Epithelial cell of prostate (primary cell): ENCODE measurements around the gene PCDHA3.
"Not testable (repeated sequence)": the region's sequence is repeated elsewhere in the genome, so short reads cannot be mapped to it uniquely, and the experiment has no call there.

Experiments used
- DNase-seq: peaks from one replicate; pipeline ENCODE4 v3.0.0-alpha.2; 2011; ENCODE audit warnings: low read depth, low spot score
- H3K27ac ChIP-seq: fragments of 450-650 bp; 2 replicates; pipeline ENCODE4 v1.5.1; 2017; ENCODE audit warnings: mild to moderate bottlenecking

Gene PCDHA3

DNA sequence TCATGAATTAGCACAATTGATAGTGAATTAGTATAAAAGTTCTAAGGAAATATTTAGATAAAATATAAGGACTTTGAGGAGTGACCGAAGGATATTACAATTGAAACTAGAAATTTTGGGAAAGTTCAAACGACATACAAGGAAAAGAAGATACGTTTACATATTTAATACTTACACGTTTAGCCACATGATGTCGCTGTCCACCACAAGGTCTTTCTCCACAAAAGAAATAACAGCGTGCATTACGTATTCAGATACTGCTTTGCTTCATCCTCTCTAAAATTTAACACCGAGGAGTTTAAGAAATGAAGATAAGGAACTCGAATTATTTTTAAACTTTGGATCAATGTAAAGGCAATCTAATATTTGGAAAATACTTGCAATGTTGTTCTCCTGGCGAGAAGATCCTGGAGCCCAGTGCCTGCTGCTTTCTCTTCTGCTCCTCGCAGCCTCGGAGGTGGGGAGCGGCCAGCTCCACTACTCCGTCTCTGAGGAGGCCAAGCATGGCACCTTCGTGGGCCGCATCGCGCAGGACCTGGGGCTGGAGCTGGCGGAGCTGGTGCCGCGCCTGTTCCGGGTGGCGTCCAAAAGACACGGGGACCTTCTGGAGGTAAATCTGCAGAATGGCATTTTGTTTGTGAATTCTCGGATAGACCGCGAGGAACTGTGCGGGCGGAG is at the start of gene PCDHA3:
Gene PCDHA3 (plus strand): TSS at position 242 of the 678 bp plus-strand sequence.
- no peak for DNase-seq
- H3K27ac ChIP-seq: no peak within 1 kb of the TSS

DNA sequence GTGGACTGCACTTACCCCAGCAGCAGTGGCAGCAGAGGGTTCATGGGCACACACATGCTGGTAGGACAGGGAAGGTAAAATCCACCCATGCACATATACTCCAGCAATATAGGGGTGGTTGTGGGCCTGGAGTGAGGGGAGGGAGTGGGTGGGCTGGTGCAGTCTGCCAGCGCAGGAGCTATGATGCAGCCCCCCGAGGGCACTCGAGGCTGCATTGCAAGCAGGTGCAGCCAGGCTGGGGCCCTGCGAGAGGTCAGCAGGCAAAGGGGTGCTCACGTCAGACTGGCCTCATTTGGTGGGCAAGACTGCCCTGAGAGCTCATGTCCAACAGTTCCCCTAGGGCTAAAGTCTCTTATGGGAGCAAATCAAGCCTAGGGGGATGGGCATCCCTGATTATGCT is 47.3 kb upstream of the PCDHA3 start:
- H3K27ac ChIP-seq: no peak overlapping the region
- DNase-seq: no peak

DNA sequence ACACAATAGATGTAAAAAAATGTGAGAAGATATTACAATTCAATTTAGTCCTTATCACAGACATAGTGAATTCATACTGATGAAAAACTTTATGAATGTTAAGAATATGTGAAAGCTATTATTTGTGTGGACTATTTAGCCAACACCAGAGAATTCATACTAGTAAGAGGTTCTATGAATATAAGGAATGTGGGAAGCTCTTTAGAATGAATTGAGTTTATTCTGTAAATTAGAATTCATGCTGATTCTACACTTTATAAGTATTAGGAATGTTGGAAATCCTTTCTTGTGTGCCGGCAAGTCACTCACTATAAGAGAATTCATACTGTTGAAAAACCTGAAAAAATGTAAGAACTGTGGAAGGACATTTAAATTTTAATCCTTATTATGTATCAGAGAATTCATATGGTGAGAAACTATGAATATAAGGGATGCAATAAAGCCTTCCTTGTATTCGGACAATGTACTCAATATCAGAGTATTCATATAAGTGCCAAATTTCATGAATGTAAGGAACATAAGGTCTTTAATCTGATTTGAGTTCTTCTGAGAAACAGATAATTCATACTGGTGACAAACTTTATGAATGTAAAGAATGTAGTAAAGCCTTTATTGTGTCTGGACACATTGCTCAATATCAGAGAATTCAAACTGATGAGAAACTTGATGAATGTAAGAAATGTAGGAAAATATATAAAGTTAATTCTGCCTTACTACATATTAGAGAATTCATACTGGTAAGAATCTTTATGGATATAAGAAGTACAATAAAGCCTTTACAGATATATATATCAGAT is 36.5 kb upstream of the PCDHA3 start:
- H3K27ac ChIP-seq: no peak overlapping the region
- DNase-seq: no peak

DNA sequence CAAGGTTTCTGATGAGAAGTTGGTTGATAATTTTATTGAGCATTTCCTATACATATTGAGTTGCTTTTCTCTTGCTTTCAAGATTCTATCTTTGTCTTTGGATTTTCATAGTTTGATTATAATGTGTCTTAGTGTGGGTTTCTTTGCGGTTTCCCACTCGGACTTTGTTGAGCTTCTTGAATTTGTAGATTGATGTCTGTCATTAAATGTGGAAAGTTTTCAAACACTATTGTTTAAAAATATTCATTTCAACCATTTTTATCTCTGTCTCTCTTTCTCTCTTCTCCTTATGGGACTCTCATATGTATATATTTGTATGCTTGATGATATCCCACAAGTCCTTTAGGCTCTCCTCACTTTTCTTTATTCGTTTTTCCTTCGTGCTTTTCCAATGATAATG is 33.4 kb upstream of the PCDHA3 start:
- no peak overlapping the region for H3K27ac ChIP-seq
- DNase-seq: no peak

DNA sequence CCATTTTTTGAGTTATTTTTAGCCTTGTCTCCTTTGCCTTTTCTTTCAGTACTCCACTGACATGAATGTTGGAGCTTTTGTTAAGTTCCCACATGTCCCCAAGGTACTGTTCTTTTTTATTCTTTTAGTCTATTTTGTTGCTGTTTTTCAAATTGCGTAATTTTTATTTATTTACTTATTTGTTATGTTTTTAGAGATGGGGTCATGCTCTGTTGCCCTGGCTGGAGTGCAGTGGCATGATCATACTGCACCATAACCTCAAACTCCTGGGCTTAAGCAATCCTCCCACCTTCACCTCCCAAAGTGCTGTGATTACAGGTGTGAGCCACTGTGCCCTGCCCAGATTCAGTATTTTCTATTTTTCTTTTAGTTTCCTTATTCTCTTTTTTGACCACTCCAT is 20.3 kb upstream of the PCDHA3 start:
- H3K27ac ChIP-seq: no peak overlapping the region
- no peak for DNase-seq

DNA sequence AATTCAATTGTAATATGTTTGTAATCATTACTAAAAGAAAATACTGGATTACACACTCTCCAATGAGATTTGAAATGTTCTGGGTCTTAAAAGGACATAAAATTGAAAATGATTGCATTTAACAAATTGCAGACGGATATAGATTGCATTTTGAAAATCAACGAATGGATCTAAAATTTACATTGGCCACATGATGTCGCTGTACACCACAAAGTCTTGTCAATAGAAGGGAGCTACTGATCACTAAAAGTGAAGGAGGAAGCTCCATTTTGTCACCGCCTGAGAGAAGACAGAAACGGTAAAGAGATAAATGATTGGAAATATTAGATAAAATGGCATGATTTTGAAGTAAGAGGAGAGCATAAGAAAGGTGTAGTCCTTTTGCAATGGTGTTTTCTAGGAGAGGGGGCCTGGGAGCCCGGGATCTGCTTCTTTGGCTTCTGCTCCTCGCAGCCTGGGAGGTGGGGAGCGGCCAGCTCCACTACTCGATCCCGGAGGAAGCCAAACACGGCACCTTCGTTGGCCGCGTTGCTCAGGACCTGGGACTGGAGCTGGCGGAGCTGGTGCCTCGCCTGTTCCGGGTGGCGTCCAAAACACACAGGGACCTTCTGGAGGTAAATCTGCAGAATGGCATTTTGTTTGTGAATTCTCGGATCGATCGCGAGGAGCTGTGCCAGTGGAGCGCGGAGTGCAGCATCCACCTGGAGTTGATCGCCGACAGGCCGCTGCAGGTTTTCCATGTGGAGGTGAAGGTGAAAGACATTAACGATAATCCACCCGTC is 14.8 kb upstream of the PCDHA3 start, which contains the start of gene PCDHA1:
Gene PCDHA1 (plus strand): TSS at position 236 of the 782 bp plus-strand sequence.
- H3K27ac ChIP-seq: no peak within 1 kb of the TSS
- DNase-seq: no peak

DNA sequence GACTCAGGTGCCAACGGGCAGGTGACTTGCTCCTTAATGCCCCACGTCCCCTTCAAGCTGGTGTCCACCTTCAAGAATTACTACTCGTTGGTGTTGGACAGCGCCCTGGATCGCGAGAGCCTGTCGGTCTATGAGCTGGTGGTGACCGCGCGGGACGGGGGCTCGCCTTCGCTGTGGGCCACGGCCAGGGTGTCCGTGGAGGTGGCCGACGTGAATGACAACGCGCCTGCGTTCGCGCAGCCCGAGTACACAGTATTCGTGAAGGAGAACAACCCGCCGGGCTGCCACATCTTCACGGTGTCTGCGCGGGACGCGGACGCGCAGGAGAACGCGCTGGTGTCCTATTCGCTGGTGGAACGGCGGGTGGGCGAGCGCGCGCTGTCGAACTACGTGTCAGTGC is 13.4 kb upstream of the PCDHA3 start:
- H3K27ac ChIP-seq, DNase-seq: not testable (repeated sequence)

DNA sequence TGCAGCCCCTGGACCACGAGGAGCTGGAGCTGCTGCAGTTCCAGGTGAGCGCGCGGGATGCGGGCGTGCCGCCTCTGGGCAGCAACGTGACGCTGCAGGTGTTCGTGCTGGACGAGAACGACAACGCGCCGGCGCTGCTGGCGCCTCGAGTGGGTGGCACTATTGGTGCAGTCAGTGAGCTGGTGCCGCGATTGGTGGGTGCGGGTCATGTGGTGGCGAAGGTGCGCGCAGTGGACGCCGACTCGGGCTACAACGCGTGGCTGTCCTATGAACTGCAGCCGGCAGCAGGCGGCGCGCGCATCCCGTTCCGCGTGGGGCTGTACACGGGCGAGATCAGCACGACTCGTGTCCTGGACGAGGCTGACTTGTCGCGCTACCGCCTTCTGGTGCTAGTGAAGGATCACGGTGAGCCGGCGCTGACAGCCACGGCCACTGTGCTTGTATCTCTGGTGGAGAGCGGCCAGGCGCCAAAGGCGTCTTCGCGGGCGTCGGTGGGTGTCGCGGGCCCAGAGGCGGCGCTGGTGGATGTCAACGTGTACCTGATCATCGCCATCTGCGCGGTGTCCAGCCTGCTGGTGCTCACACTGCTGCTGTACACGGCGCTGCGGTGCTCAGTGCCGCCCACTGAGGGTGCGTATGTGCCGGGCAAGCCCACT is 12.9 kb upstream of the PCDHA3 start:
- DNase-seq: not testable (repeated sequence)

DNA sequence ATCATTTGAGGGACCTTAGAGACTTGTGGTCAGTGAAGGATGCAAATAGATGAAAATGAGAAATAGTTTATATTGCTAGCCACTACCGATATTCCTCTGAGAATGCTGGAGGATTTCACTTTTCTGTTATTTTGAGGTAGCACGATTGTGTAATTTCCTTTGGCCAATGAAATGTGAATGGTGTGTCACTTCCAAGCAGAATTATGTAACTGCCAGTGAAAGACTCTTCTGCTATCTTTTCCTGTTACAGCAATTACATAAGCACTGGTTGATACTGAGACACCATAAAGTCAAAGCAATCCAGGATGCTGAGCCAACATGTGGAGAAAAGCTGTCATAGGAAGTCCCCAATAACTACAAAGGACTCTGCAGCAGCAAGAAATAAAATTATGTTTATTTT is 9.8 kb upstream of the PCDHA3 start:
- H3K27ac ChIP-seq: no peak overlapping the region
- no peak for DNase-seq

More for the DNA sequence above, 12.9 kb upstream of the PCDHA3 start:
- H3K27ac ChIP-seq: not testable (repeated sequence)

DNA sequence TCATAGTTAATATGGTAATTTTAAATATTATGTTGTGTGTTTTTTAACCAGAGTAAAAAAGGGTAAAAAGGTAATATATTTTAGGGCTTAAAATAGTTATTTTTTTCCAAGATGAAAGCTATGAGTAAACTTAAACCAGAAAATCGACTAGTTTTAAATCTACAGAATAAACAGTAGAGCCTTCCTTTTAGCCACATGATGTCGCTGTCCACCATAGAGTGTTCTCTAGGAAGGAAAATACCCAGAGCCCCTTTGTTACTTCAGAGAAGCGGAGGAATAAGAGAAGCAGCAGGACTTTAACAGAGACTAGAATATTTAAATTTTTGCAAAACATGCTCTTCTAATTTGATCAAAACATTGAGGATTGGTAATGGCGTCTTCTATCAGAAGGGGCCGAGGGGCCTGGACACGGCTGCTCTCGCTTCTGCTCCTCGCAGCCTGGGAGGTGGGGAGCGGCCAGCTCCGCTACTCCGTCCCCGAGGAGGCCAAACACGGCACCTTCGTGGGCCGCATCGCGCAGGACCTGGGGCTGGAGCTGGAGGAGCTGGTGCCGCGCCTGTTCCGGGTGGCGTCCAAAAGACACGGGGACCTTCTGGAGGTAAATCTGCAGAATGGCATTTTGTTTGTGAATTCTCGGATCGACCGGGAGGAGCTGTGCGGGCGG is 6.1 kb upstream of the PCDHA3 start, which contains the start of gene PCDHA2:
Gene PCDHA2 (plus strand): TSS at position 258 of the 664 bp plus-strand sequence.
- DNase-seq: no peak
- H3K27ac ChIP-seq: no peak within 1 kb of the TSS

DNA sequence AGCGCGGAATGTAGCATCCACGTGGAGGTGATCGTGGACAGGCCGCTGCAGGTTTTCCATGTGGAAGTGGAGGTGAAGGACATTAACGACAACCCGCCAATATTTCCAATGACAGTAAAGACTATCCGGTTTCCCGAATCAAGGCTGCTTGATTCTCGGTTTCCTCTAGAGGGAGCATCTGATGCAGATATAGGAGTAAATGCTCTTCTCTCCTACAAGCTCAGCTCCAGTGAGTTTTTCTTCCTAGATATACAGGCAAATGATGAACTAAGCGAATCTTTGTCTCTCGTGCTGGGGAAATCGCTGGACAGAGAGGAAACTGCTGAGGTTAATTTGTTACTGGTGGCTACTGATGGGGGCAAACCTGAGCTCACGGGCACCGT is 5.6 kb upstream of the PCDHA3 start:
- H3K27ac ChIP-seq: no peak overlapping the region
- DNase-seq: no peak

DNA sequence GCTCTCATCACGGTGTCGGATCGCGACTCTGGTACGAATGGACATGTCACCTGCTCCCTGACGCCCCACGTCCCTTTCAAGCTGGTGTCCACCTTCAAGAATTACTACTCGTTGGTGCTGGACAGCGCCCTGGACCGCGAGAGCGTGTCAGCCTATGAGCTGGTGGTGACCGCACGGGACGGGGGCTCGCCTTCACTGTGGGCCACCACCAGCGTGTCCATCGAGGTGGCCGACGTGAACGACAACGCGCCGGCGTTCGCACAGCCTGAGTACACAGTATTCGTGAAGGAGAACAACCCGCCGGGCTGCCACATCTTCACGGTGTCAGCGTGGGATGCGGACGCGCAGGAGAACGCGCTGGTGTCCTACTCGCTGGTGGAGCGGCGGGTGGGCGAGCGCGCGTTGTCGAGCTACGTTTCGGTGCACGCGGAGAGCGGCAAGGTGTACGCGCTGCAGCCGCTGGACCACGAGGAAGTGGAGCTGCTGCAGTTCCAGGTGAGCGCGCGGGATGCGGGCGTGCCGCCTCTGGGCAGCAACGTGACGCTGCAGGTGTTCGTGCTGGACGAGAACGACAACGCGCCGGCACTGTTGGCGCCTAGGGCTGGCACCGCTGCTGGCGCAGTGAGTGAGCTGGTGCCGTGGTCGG is 4.7 kb upstream of the PCDHA3 start:
- not testable (repeated sequence) for DNase-seq

DNA sequence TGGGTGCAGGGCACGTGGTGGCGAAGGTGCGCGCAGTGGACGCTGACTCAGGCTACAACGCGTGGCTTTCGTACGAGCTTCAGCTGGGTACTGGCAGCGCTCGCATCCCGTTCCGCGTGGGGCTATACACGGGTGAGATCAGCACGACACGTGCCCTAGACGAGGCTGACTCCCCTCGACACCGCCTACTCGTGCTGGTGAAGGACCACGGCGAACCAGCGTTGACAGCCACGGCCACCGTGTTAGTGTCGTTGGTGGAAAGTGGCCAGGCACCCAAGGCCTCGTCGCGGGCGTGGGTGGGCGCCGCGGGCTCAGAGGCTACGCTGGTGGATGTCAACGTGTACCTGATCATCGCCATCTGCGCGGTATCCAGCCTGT is 4.2 kb upstream of the PCDHA3 start:
- DNase-seq: no peak
- H3K27ac ChIP-seq: no peak overlapping the region

More for the DNA sequence above, 4.7 kb upstream of the PCDHA3 start:
- not testable (repeated sequence) for H3K27ac ChIP-seq

DNA sequence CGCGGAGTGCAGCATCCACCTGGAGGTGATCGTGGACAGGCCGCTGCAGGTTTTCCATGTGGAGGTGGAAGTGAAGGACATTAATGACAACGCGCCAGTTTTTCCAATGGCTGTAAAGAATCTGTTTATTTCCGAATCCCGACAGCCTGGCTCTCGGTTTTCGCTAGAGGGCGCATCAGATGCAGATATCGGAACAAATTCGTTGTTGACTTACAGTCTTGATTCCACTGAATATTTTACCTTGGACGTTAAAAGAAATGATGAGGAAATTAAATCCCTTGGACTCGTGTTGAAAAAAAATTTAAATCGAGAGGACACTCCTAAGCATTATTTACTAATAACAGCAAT is 611 bp downstream of the PCDHA3 start:
- no peak for DNase-seq
- no peak overlapping the region for H3K27ac ChIP-seq

DNA sequence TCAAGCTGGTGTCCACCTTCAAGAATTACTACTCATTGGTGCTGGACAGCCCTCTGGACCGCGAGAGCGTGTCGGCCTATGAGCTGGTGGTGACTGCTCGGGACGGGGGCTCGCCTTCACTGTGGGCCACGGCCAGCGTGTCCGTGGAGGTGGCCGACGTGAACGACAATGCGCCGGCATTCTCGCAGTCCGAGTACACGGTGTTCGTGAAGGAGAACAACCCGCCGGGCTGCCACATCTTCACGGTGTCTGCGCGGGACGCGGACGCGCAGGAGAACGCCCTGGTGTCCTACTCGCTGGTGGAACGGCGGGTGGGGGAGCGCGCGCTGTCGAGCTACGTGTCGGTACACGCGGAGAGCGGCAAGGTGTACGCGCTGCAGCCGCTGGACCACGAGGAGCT is 1.5 kb downstream of the PCDHA3 start:
- not testable (repeated sequence) for DNase-seq, H3K27ac ChIP-seq

DNA sequence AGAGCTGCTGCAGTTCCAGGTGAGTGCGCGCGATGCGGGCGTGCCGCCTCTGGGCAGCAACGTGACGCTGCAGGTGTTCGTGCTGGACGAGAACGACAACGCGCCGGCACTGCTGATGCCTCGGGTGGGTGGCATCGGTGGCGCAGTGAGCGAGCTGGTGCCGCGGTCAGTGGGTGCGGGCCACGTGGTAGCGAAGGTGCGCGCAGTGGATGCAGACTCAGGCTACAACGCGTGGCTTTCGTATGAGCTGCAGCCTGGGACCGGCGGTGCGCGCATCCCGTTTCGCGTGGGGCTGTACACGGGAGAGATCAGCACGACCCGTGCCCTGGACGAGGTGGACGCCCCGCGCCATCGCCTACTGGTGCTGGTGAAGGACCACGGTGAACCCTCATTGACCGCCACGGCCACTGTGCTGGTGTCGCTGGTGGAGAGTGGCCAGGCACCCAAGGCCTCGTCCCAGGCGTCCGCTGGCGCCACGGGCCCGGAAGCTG is 2.0 kb downstream of the PCDHA3 start:
- no peak overlapping the region for H3K27ac ChIP-seq
- DNase-seq: no peak

DNA sequence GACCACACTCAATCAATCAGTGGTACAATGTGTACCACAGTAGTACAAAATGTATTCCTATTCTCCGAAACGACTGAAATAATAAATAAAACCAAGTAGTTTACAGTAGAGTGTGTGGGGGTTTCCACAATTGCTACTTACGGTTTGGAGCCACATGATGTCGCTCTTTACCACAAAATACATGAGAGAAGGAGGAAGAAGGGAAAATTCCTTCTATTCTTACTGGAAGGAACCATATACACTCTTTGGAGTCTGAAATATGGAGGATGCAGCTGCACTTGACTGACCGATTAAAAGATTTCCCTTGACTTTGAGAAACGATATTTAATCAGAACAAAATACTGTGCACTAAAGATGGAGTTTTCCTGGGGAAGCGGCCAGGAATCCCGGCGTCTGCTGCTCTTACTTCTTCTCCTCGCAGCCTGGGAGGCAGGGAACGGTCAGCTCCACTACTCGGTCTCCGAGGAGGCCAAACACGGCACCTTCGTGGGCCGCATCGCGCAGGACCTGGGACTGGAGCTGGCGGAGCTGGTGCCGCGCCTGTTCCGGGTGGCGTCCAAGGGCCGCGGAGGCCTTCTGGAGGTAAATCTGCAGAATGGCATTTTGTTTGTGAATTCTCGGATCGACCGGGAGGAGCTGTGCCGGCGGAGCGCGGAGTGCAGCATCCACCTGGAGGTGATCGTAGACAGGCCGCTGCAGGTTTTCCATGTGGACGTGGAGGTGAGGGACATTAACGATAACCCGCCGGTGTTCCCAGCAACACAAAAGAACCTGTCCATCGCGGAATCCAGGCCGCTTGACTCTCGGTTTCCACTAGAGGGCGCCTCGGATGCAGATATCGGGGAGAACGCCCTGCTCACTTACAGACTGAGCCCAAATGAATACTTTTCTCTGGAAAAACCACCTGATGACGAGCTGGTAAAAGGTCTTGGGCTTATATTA is 6.2 kb downstream of the PCDHA3 start, which contains the start of gene PCDHA4:
Gene PCDHA4 (plus strand): TSS at position 235 of the 942 bp plus-strand sequence.
- DNase-seq: no peak
- no peak within 1 kb of the TSS for H3K27ac ChIP-seq

DNA sequence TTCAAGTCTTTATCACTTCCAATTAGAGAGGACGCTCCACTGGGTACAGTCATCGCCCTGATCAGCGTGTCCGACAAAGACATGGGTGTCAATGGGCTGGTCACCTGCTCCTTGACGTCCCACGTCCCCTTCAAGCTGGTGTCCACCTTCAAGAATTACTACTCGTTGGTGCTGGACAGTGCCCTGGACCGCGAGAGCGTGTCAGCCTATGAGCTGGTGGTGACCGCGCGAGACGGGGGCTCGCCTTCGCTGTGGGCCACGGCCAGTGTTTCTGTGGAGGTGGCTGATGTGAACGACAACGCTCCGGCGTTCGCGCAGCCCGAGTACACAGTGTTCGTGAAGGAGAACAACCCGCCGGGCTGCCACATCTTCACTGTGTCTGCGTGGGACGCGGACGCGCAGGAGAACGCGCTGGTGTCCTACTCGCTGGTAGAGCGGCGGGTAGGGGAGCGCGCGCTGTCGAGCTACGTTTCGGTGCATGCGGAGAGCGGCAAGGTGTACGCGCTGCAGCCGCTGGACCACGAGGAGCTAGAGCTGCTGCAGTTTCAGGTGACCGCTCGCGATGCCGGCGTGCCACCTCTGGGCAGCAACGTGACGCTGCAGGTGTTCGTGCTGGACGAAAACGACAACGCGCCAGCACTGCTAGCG is 7.5 kb downstream of the PCDHA3 start:
- not testable (repeated sequence) for DNase-seq, H3K27ac ChIP-seq
